Stimulated activated CD8-positive, alpha-beta memory T cell treated with anti-CD3 and anti-CD28 coated beads, Interleukin-4, amount 100 ng/mL, for 24 hours (primary cell): ENCODE measurements around the gene SLC29A1.

Experiments used
- DNase-seq: peaks from one replicate; pipeline ENCODE4 v3.0.0-alpha.2; 2020; ENCODE audit warnings: low read depth

Gene SLC29A1

DNA sequence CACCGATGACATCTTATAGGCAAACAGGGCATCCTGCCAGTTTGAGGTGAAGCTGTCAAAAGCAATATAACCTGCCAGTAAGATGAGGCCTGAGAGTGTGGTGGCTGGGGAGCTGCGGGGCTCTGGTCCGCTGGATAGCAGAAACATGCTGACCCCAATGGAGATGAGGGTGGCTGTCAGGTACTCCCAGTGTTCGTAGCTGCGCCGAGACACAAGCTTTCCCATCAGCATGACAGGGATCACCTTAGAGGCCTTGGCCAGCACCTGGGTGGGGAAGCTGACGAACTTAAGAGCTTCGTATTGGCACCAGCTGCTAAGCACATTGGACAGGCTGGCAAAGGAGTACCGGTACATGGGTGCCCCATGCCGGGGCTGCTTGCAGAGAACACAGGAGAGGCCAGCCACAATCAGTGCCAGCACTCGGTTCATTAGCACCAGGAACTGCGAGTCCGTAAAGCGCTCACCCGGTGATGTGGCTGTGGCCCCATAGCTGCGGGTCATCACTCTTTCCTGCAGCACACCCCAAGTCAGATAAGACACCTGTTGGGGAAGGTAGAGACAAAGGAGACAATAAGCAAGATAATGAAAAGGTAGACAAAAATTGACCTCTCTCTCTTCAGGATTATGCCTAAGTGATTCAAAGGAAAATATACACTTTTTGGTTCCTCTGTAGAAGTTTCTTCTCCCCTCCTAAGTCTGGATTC is 31.9 kb downstream of the SLC29A1 start:
- no peak for DNase-seq

DNA sequence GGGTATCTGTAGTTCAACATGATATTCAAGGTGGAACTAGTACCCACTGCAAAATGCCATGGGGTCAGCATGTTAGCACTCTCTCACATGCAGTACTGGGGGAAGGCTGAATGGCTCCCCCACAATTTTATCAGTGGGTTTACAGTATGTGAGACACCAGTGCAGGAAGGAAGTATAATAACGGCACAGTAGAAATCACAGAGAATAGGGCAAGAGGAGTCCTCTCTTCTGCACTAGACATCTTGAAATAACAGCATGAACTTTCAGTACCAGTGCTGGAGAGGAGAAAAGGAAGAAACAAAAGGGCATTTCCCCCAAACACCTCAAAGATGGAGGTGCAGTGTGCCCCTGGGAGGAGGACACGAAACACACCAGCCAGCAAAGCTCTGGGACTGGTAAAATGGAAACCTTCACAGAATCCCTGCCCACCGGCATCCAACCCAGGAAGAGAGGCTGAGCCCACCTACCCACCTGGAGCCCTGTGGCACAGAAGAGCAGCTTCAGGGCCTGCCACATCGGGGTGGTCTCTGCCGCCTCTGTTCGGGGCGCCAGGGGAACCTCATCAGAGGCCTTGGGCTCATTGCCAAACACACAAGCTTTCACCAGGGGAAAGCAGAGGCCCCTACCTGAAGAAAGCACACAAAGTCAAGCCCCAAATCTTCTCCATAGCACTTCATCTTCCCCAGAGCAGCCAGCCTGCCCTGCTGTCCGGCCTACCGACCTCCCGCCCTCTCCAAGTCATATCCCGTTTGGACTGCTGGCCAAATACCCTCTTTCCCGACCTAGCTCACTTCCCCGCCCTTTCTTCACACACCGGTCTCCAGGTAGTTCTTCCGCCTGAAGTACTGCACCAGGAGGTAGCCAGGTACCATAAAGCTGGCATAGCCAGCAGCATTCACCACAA is 32.7 kb downstream of the SLC29A1 start:
- DNase-seq, result no peak

DNA sequence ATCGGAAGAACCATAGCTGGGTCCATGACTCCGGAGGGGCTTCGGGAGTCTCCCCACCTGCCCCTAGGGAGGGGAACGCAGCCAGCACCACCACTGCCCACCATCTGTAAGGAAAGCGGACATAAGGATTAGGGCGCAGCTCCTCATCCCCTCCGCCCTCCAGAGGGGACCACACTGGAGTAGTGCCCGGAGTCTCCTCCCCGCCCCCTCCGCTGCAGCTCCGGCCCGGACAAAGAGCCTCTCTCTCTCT is 33.3 kb downstream of the SLC29A1 start:
- DNase-seq, result no peak

DNA sequence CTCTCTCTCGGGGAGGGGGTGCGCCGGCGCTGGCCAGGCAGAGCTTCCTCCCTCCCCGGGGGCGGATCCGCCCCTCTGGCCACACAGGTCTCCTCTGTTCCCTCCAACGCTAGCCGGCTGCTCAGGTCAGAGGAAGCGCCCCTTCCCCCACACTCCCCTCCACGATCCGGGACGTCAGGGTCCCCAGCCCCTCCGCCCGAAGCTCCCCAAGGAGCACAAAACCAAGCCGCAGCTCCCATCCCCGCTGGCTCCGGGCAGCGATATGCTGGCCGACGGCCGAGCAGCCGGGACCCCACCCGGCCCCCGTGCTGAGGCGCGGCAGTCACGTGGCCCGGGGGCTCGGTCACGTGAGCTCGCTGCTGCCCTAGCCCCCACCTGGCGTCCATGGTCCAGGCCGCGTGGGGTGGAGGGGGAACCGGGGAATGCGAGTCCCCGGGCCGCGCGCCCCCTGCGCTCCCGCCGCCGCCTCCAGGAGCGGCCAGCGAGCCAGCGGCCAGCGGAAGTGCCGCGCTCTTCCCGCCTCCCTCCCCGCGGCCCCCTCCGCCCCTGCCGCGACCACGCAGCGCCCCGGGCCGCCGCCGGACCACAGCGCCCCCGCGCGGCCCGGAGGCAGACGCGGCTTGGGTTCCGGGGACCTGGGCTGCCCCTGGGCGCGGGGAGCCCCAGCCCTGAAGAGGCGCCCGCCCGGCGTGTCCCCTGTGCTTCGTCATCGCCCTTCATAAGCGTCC is 33.8 kb downstream of the SLC29A1 start, which contains the start of gene SLC35B2:
Gene SLC35B2, minus strand, starts transcription at position 504 of the 728 bp plus-strand sequence. Its CDS starts 118 bp downstream, at position 386.
- DNase-seq, result no peak

DNA sequence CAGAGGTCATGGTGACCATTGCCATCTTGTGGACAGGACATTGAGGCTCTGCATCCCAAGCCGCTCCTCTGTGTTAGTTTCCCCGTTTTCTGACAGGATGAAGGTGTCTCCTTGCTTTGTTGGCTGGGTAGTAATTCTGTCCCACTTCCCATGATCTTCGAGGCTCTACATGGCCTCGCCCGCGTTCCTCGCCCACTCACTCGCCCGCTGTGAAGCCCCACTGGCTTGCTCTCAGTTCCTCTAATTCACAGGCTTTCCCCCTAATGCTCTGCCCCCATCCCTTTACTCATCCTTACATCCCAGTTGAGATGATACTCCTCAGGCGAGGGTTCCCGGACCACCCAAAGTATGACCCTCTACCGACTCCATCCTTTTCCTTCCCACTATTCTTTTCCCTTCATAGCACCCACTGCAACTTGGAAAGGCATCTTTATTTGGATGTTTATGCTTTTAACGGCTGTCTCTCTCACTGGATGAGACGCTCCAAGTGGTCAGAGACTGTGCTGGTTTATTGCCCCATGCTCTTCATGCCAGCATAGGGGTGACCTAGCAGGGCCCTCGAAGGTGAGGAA is 34.4 kb downstream of the SLC29A1 start:
- DNase-seq, result no peak

DNA sequence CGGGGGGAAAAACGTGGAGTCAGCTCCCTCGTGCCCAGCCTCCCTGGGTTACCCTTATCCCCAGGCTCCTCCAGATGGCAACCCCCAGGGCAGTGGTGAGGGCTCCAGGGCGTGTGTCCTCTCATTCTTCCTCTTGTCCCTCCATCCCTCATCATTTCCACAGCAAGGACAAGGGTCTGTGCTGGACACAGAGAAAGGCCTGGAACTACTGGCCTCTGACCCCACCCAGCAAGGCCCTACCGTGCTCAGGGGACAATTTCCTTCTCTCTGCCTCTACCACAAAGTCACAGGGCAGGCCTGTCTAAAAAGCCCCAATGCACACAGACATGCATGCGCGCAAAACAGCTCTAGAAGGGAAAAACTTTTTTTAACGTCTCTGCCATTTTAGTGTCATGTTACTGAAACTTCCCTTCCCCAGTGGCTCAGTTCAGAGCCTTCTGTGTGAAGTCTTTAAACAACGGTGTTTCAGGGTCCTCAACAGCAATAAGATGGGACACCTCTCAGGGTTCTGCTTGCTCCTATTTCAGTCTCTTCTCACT is 35.0 kb downstream of the SLC29A1 start:
- DNase-seq, result no peak

DNA sequence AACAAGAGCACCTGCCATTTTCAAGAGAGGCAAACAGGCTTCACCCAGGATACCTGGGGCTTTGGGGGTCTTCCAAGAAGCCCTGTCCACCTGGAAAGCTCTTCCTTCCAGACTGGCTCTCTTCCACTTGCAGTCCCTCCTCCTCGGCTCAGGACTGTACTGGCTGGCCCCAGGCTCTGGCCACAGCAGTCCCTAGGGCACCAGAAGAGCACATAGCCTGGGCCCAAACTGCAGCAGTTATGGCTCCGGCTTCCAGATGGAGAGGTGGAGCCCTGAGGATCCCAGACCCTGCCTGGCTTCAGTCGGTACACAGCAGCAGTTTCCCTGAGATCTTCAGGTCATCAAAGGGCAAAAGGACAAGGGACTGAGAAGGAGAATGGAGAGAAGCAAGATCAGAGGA is 35.5 kb downstream of the SLC29A1 start:
- DNase-seq, result no peak

DNA sequence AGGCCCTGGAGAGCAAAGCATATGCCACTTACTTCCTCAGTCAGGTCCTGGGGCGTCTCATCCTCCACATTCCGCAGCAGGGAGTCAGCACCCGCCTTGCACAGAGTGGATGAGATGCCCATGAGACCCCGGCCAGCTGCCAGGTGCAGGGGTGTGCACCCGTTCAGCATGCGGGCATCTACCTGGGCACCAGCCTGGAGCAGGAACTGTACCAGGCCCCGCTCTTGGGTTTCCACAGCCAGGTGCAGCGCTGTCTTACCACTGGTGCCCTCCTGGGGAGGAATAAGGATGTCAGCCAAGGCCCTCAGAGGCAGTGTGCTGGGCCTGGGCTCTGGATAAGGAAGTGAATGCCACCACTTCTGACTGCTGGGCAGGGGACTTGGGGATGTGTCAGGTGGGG is 36.6 kb downstream of the SLC29A1 start:
- DNase-seq, result no peak

DNA sequence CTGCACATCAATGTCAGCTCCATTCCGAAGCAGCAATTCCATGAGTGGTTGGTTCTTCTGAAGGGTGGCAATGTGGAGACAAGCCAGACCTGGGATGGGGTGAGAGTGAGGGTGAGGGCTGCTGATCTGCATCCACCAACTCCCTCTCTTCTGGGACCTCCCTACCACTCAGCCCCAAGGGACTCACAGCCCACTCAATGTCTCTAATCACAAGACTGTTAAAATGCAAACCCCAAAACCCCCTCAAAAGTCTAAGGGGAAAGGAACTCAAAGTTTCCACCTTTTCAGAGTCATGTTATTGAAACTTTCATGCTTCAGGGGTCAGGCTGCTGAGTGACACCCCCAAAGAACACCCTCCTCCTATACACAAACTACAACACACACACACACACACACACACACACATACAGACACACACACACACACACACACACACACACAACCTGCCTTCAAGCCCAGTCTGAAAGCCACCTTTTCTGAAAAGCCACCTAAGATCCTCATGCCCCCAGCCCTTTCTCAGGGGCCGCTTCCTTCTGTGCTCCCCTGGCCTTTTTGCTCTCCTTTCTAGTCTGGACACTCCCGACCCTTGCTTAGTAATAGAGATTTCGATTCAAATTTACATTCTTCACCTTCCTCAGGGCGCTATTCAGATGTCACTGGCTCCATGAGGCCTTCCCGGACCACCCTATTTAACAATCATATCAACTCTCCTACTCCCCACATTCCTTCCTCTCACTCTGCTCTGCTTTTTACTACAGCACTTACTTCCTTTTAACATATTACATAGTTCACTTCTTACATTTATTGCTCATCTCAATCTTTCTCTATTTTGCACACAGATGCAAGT is 37.3 kb downstream of the SLC29A1 start:
- no peak for DNase-seq

DNA sequence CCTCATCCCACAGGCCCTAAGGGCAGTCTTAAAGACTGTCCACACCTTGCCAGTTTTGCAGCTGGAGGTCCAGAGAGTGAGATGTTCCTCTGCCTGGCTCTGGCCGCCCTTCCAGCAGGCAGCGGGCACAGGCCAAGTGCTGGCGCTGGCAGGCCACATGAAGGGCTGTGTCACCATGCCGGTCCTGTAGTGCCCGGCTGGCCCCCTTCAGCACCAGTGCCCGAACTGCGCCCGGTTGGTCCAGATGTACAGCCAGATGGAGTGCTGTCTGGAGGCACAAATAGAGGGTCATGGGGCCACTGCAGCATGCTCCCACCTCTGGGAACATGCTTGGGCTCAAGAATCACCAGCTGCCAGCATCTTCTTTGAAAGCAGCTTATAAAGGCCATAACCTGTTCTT is 38.2 kb downstream of the SLC29A1 start:
- no peak for DNase-seq

DNA sequence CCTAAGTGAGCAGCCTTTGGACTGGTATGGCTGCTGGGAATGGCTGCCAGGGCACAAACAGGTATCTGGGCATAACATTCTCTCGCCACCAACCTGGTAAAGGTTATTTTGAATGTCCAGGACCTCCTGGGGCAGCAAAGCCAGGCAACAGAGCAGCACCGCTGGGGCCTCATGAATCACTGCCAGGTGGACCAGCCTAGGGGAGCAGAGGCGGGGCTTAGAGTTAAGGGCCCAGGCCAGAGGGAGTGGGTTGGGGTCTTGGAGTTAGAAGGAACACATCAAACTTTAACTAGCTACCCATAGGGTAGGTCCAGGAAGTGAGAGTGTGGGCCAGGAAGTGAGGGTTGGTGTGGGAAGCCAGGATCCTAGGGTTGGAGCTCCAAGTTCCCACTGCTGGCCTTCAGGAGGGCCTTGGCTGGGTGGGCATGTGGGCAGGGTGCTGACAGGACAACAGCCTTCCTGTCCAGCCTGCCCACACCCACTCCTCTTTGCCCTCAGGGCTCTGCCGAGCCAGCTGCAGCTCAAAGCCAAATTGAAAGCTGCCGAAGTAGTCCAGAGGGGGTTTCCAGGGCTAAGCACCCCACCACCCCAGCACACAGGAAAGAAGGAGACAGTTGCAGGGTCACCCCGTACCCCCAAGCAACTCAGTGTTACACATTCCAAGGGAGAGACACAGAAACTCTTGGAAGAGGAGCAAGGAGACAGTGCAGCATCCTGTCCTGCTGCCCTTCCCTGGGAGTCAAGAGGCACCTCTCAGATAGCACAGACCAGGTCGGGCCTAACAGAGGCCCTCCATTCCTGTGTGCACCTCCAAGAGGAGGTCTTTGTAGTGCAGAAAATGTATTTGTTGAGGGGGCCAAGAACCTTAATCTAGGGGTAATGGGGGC is 39.3 kb downstream of the SLC29A1 start:
- DNase-seq, result no peak

DNA sequence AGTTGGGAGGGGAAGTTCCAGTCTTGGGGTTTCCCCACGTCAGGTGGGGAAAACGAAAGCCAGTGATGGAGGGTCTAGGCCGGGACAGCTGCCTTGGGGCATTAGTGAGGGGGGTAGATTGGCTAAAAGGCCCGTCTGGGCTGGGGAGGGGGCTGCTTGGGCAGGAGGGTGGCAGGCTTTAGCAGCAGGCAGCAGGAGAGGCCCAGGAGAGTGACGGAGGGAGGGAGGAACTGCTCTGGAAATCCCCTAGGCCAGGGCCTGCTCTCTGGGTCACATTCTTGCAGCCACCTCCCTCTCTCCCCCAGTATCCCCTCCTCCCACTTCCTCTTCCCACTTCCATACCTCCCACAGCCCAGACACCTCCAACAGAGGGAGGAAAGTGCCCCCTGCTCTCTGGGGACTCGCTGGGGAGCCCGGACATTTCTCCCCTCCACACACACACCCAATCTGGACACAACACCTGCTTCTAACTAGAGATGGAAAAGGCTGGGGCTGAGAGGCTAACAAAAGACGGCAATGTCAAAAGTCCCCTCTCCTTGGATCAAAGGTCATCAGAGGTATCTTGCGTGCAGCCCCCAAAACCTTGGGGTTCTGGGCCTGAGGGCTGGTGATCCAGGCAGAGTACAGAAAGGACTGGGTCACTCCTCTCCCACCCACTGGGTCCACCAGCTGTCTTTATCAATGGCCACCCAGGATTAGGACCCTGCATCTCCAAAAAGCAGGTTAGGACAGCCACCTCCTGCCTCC is 40.1 kb downstream of the SLC29A1 start:
- no peak for DNase-seq

DNA sequence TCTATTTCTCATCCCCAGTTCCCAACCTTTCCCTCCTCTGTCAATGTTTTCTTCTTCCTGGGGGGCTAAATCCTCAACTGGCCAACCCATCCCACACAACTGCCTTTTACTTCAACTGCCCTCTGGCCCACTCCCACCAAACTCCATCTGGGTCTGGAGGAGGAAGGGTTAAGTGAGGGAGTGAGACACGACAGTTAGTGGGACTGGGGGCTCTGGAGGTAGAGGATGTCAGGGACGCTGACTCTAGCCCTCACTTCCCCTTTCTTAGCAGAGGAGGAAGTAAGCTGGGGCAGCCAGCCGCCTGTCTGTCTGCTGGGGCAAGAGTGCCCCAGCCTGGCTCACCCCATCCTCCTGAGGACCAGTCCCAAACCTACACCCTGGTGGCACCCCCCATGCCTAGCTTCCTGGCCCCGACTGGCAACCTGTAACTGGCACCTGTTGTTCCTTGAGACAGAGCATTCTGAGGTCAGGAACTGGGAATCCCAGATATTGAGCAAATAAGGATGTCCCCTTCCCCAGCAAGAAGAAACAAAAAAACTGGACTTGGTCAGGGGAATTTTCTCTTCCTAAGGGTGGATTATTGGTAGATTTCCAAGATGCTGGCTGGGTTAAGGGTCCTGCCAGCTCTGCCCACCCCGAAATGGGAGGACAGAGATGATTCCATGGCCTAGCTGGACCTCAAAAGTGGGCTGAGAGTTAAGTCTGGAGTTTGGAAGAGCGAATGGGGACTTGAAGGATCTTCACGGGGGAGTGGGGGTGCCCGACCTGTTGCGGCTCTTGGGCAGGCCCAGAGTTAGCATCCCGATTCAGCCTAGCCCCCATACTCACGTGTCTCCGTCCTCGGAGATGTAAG is 41.0 kb downstream of the SLC29A1 start:
- no peak for DNase-seq

DNA sequence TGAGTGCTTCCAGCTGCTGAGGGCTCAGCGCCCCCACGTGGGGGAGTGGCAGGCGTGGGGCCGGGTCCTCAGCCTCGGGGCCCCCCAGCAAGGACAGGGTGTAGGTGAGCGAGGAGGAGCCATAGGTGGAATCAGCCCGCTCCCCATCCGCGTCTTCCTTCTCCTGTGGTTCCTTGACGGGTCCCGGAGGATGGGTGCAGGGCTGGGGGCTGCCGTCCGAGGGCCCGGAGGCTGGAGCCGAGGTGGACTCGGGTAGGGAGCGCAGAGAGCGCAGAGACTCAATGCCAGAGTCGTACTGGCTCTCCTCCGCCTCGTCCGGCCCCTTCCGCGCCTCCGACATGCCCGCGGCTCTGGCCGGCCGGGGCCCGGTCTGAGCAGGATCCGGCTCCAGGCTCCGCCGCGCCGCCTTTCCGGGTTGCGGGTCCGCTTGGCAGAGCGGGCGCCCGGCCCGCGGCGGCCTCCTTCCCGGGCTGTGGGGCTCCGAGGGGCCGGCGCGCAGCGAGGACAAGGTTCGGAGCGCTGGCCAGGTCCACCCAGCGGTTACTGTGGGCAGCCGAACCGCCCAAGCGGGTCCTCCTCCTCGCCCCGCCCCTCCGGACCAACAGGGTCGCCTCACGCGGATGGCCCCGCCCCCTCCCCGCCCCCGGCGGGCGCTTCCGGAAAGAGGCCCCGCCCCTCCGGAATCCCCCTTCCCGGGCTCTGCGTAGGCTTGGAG is 41.8 kb downstream of the SLC29A1 start, which contains the start of gene NFKBIE:
Gene NFKBIE, minus strand, starts transcription at position 545 of the 715 bp plus-strand sequence. Its CDS starts 205 bp downstream, at position 340.
- DNase-seq, result peak; percentile 92

DNA sequence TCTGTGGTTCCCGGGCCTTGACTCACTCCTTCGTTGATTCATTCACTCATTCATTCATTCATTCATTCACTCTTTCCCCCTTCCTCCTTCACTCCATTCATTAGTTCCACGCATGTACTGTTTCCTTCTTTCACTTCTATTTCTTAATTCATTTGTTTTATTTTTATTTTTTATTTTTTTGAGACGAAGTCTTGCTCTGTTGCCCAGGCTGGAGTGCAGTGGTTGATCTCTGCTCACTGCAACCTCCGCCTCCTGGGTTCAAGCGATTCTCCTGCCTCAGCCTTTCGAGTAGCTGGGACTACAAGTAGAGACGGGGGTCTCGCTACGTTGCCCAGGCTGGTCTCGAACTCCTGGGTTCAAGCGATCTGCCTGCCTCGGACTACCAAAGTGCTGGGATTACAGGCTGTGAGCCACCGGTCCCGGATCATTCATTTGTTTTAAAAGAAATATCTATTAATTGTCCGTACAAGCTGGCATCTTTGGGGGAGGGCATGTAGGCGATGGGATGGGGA is 42.4 kb downstream of the SLC29A1 start:
- no peak for DNase-seq

DNA sequence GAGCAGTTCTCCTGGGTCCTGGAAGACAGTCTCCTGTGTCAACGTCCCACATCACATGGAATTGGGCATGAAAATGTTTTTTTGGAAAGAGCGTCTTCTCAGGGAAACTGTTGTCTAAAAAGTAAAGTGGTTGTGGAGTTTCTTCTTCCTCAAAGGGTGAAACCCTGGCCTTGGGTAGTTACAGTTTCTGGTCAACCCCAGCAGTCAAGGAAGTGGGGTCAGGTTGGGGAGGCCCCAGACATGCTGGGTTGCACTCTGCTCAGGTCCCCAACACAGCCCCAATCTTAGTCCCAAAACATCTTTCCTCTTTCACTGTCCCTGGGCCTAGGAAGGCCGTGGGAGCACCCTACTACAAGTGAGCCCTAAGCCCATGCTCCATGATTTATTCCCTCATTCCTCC is 43.0 kb downstream of the SLC29A1 start:
- no peak for DNase-seq

DNA sequence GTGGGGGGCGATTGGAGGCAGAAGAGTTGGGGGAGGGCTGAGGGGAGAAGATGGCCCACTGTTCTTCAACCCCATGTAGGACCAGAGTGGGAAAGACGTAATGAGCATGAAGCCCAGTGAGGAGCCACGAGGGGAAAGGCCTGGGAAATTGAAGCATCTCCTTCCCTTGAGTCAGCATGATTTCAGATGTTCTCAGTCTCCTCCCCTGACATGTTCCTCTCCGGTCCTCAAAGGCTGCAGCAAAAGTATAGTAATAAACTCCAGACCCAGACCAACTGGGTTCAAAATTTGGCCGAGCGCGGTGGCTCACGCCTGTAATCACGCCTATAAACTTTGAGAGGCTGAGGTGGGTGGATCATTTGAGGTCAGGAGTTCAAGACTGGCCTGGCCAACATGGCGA is 43.9 kb downstream of the SLC29A1 start:
- DNase-seq, result no peak
